Measurements from ENCODE around the gene ADAMTSL2.

Gene ADAMTSL2

DNA sequence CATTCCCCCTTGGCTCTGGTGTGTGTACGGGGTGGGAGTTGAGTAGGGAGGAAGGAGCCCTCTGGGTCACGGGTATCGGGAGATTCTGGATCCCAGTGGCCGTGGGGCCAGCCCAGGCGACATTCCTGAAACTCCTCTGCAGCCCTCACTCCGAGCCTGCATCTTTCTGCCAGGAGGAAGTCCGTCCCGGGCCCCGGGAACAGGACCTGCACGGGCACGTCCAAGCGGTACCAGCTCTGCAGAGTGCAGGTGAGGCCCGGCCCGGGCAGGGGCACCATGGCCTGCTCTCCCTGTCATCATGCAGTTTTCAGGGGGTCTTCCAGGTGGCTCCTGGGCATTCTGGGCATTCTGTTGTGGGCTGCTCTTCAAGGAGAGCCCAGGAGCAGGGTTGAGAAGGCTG lies 3.7 kb downstream of the ADAMTSL2 start:
- no peak for TF ChIP-seq CTCF (IDR thresholded peaks at IDR 0.05; ENCODE audit: low read depth, low read length, missing control alignments)
- H3K4me3 ChIP-seq (ENCODE audit: low read depth, low read length): no peak overlapping the region
- DNase-seq (ENCODE audit: low read depth): no peak
- in situ Hi-C loops (cut with HindIII; ENCODE audit: low sequenced_read_pairs): no loop called here

- H3K4me3 ChIP-seq (ENCODE audit: low read depth, low read length): no peak overlapping the region
- TF ChIP-seq CTCF (IDR thresholded peaks at IDR 0.05; ENCODE audit: low read depth, low read length, missing control alignments): no peak
- in situ Hi-C loops (cut with HindIII; ENCODE audit: low sequenced_read_pairs): no loop called here
- DNase-seq (ENCODE audit: low read depth): no peak
Measured at GRCh38 chr9:133538851-133539833, 4.6 kb downstream of the ADAMTSL2 start.

DNA sequence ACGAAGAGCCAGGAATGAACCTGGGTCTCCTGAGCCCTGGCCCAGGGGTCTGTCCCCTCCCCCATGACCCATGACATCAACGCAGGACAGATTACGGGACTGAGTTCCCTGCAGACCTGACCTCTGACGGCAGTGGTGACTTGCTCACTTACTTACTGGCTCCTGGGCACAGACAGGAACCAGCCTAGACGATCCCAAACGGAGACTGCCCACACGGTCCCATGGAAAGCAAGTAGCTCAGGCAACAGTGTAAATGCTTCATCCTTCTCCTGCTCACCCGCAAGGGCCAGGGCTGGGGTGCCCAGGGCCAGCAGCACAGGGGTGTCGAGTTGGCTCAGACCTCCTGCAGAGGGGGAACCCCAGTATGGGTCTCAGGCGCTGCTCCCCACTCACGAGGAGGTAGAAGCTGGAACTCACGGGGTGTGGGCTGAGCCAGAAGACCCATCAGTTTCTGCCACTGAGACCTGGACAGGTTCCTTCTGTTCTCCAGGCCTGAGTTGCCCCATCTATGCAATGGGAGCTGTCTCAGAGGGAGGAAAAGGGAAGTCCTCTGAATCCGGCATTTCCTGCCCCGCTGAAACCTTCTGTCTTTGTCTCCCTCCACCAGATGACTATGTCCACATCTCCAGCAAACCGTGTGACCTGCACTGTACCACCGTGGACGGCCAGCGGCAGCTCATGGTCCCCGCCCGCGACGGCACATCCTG lies 5.6 kb downstream of the ADAMTSL2 start:
- in situ Hi-C loops (cut with HindIII; ENCODE audit: low sequenced_read_pairs): no loop called here
- H3K4me3 ChIP-seq (ENCODE audit: low read depth, low read length): no peak overlapping the region
- no peak for TF ChIP-seq CTCF (IDR thresholded peaks at IDR 0.05; ENCODE audit: low read depth, low read length, missing control alignments)
- no peak for DNase-seq (ENCODE audit: low read depth)

- no peak for TF ChIP-seq CTCF (IDR thresholded peaks at IDR 0.05; ENCODE audit: low read depth, low read length, missing control alignments)
- in situ Hi-C loops (cut with HindIII; ENCODE audit: low sequenced_read_pairs): no loop called here
- DNase-seq (ENCODE audit: low read depth): no peak
- no peak overlapping the region for H3K4me3 ChIP-seq (ENCODE audit: low read depth, low read length)
Measured at GRCh38 chr9:133540698-133541025, 6.2 kb downstream of the ADAMTSL2 start.

GRCh38 chr9:133542002-133542401 lies 7.5 kb downstream of the ADAMTSL2 start:
- no peak overlapping the region for H3K4me3 ChIP-seq (ENCODE audit: low read depth, low read length)
- in situ Hi-C loops (cut with HindIII; ENCODE audit: low sequenced_read_pairs): no loop called here
- TF ChIP-seq CTCF (IDR thresholded peaks at IDR 0.05; ENCODE audit: low read depth, low read length, missing control alignments): no peak
- DNase-seq (ENCODE audit: low read depth): no peak

GRCh38 chr9:133543772-133544467 lies 9.4 kb downstream of the ADAMTSL2 start:
- in situ Hi-C loops (cut with HindIII; ENCODE audit: low sequenced_read_pairs): no loop called here
- no peak for DNase-seq (ENCODE audit: low read depth)
- no peak for TF ChIP-seq CTCF (IDR thresholded peaks at IDR 0.05; ENCODE audit: low read depth, low read length, missing control alignments)
- H3K4me3 ChIP-seq (ENCODE audit: low read depth, low read length): no peak overlapping the region

Data from astrocyte of the cerebellum (primary cell).